Heart left ventricle (tissue), 13 donors: ENCODE measurements around the gene PLCB4.

Experiments used
- CTCF ChIP-seq, 12 donors: fragments of 200-600 bp; sonication (generic) in 4 of 12; IDR thresholded peaks; one replicate each; pipeline versions ENCODE4 v1.5.0 to v1.8.0; 2018 to 2022; ENCODE audit warnings: antibody characterized with exemption in 12 of 12, mild to moderate bottlenecking in 5 of 12
- POLR2A ChIP-seq, 2 donors: fragments of 450-650 bp; IDR thresholded peaks; one replicate each; pipeline ENCODE4 v1.6.1; 2017; ENCODE audit warnings: antibody characterized with exemption in 2 of 2, mild to moderate bottlenecking in 2 of 2, moderate library complexity in 2 of 2
- donor health status: ischemic (EF 13 %, LVEDD 7.1; RV severe dilation, severe dysfunction).
- donor health status: DM: no; HTN: yes; CAD: no.
- donor health status: DM: no; HTN: no; CAD: no.
- donor health status: ischemic (EF 25% LVEDD 6.9; RV normal size, moderate dysfunction).
- donor health status: ischemic (EF 25% LVEDD 5.7; RV mildly dilated, moderate dysfunction).
- donor health status: ischemic (EF 35%, LVEDD 5.7; RV mildly dilated, moderate dysfunction).
- donor health status: nonischemic (EF 11% LVEDD 7.7; RV severe dilation, severe dysfunction).
- donor health status: DM: yes; HTN: yes; CAD: no.
- donor health status: PGD.
- donor health status: ischemic (EF 29% LVEDD 5.4; RV normal size, mild dysfunction).
- donor health status: nonischemic (EF 23%, LVEDD 6.1; RV moderate dilation, normal function).

GRCh38 chr20:9476637-9477036, 407.8 kb downstream of the PLCB4 start:
- TF ChIP-seq CTCF (IDR thresholded peaks at IDR 0.05) (no peak), POLR2A (IDR thresholded peaks at IDR 0.05) (no peak)
